Gastroesophageal sphincter (tissue), 4 donors: Measurements from ENCODE around the gene PTPRF. TPM values are rescaled to one million over a fixed set of nuclear protein-coding genes. Genes with fewer than 3 reads are reported as not detected.

Source experiments
- ATAC-seq: fragments of 150-250 bp; one replicate; pipeline ENCODE4 v1.9.1; 2016; ENCODE audit warnings: mild to moderate bottlenecking, moderate library complexity
- H3K27ac ChIP-seq, 4 donors: fragments of 200-600 bp; sonication (generic) in 3 of 4; 1 replicate in 3 of 4; 2 replicates in 1 of 4; pipeline ENCODE4 v1.5.1; 2016 to 2019
- H3K27me3 ChIP-seq: fragments of 200-600 bp; sonication (generic); one replicate; pipeline ENCODE4 v1.5.1; 2019
- H3K36me3 ChIP-seq, 2 donors: fragments of 200-600 bp; sonication (generic); one replicate each; pipeline ENCODE4 v1.5.1; 2019; ENCODE audit warnings: control low read depth in 1 of 2
- H3K4me1 ChIP-seq, 3 donors: fragments of 200-600 bp; sonication (generic); 1 replicate in 2 of 3; 2 replicates in 1 of 3; pipeline ENCODE4 v1.5.1; 2016 to 2019; ENCODE audit warnings: control low read depth in 2 of 3
- H3K4me3 ChIP-seq, 2 donors: fragments of 200-600 bp; sonication (generic); one replicate each; pipeline ENCODE4 v1.5.1; 2019; ENCODE audit warnings: mild to moderate bottlenecking in 1 of 2, moderate library complexity in 1 of 2
- H3K9me3 ChIP-seq, 3 donors: fragments of 200-600 bp; sonication (generic); one replicate each; pipeline ENCODE4 v1.5.1; 2017 to 2019; ENCODE audit warnings: control low read depth in 2 of 3
- CTCF ChIP-seq, 4 experiments: fragments of 200-600 bp in 2 of 4; fragments of 450-650 bp in 2 of 4; sonication (generic) in 1 of 4; IDR thresholded peaks; one replicate each; pipeline ENCODE4 v1.5.1; 2017 to 2019; ENCODE audit warnings: antibody characterized with exemption in 4 of 4, mild to moderate bottlenecking in 2 of 4, moderate library complexity in 2 of 4
- EP300 ChIP-seq: sonication (generic); formaldehyde crosslinking; IDR thresholded peaks from one replicate; pipeline ENCODE4 v1.6.1; 2017; ENCODE audit warnings: antibody characterized with exemption, mild to moderate bottlenecking
- POLR2A ChIP-seq, 2 donors: fragments of 450-650 bp; IDR thresholded peaks; one replicate each; pipeline ENCODE4 v1.6.1; 2017; ENCODE audit warnings: antibody characterized with exemption in 2 of 2, mild to moderate bottlenecking in 2 of 2, moderate library complexity in 1 of 2
- POLR2AphosphoS5 ChIP-seq: sonication (generic); formaldehyde crosslinking; IDR thresholded peaks from one replicate; pipeline ENCODE4 v1.6.1; 2017; ENCODE audit warnings: antibody characterized with exemption
- whole genome bisulfite sequencing, 2 donors: methylation state at CpG; one replicate each; pipeline ENCODE4 v1.1.5; 2018; ENCODE audit warnings: low coverage in 1 of 2; 5-methylcytosine and 5-hydroxymethylcytosine counted together
- total RNA-seq, 4 donors: library from RNA; depleted of rRNA; stranded (reverse); fragments of >200 nt; gene quantifications; one replicate each; pipeline ENCODE4 v1.1.0, GENCODE V29; 2016

Gene PTPRF
- total RNA-seq, 4 donors from 2014 or later = 55.8 to 80.4 (median 60.8) TPM

- no peaks in the 10 kb centered on the region for H3K9me3 ChIP-seq
- peaks cover 0 to 77% of the 10 kb centered on the region in 2 donors for H3K36me3 ChIP-seq
- TF ChIP-seq POLR2A (IDR thresholded peaks at IDR 0.05) (no peak), CTCF (IDR thresholded peaks at IDR 0.05) (no peak), EP300 (no peak), POLR2AphosphoS5 (no peak)
- H3K27ac ChIP-seq = no peak overlapping the region
- 77% methylated on average over 5 of the region's 18 CpGs; no CpG with 5 or more reads in 1 of the 2 donors for WGBS, 2 donors
- no peak overlapping the region for H3K4me3 ChIP-seq
- ATAC-seq = no peak
- H3K27me3 ChIP-seq = no peaks in the 10 kb centered on the region
- H3K4me1 ChIP-seq = peaks cover 0 to 24% (median 0%) of the 10 kb centered on the region in 3 donors
Measured at GRCh38 chr1:43577655-43578542, 47.2 kb downstream of the PTPRF start.

- no peak for ATAC-seq
- Histone ChIP-seq H3K27ac (no peak overlapping the region), H3K4me1 (peaks cover 0 to 16% (median 0%) of the 10 kb centered on the region in 3 donors), H3K4me3 (no peak overlapping the region), H3K36me3 (peaks cover 0 to 81% of the 10 kb centered on the region in 2 donors), H3K9me3 (no peaks in the 10 kb centered on the region), H3K27me3 (no peaks in the 10 kb centered on the region)
- TF ChIP-seq POLR2AphosphoS5 (no peak), POLR2A (IDR thresholded peaks at IDR 0.05) (no peak), CTCF (IDR thresholded peaks at IDR 0.05) (no peak)
- 85 to 100% methylated on average over 1 to 6 of the region's 9 CpGs for WGBS, 2 donors
Measured at GRCh38 chr1:43580039-43580438, 49.4 kb downstream of the PTPRF start.

- no peaks in the 10 kb centered on the region for H3K27me3 ChIP-seq
- peaks cover 0 to 77% of the 10 kb centered on the region in 2 donors for H3K36me3 ChIP-seq
- H3K4me3 ChIP-seq = no peak overlapping the region
- TF ChIP-seq POLR2A (IDR thresholded peaks at IDR 0.05) (no peak), EP300 (no peak), CTCF (IDR thresholded peaks at IDR 0.05) (peak in 1 of 4 experiments; percentile 10)
- ATAC-seq = peak; percentile 59
- WGBS, 2 donors = 40 to 48% methylated on average over 2 to 5 of the region's 5 CpGs
- no peaks in the 10 kb centered on the region for H3K9me3 ChIP-seq
- peak overlapping the region in 1 of 4 donors; percentile 23 for H3K27ac ChIP-seq
- H3K4me1 ChIP-seq = peaks cover 0 to 15% (median 0%) of the 10 kb centered on the region in 3 donors
Measured at GRCh38 chr1:43582162-43582566, 51.5 kb downstream of the PTPRF start.

GRCh38 chr1:43583058-43583457 lies 52.4 kb downstream of the PTPRF start:
- Histone ChIP-seq H3K4me3 (no peak overlapping the region), H3K4me1 (peaks cover 0 to 9% (median 0%) of the 10 kb centered on the region in 3 donors), H3K9me3 (no peaks in the 10 kb centered on the region), H3K36me3 (peaks cover 0 to 74% of the 10 kb centered on the region in 2 donors), H3K27ac (no peak overlapping the region), H3K27me3 (no peaks in the 10 kb centered on the region)
- no peak for ATAC-seq
- TF ChIP-seq POLR2AphosphoS5 (no peak), POLR2A (IDR thresholded peaks at IDR 0.05) (no peak)
- WGBS, 2 donors = 96% methylated on average over 3 of the region's 13 CpGs; no CpG with 5 or more reads in 1 of the 2 donors

- 80% methylated on average over 1 of the region's 8 CpGs; no CpG with 5 or more reads in 1 of the 2 donors for WGBS, 2 donors
- Histone ChIP-seq H3K9me3 (no peaks in the 10 kb centered on the region), H3K27ac (no peak overlapping the region), H3K4me3 (no peak overlapping the region), H3K36me3 (peaks cover 0 to 74% of the 10 kb centered on the region in 2 donors), H3K4me1 (peaks cover 0 to 9% (median 0%) of the 10 kb centered on the region in 3 donors), H3K27me3 (no peaks in the 10 kb centered on the region)
- no peak for ATAC-seq
- TF ChIP-seq CTCF (IDR thresholded peaks at IDR 0.05) (no peak), EP300 (no peak), POLR2A (IDR thresholded peaks at IDR 0.05) (no peak), POLR2AphosphoS5 (no peak)
Measured at GRCh38 chr1:43584204-43584603, 53.5 kb downstream of the PTPRF start.
